GM11168 (cell line): ENCODE results near the gene ANKRD33B.

Source experiments
- in situ Hi-C: fragments of 300-500 bp; cut with MboI; formaldehyde crosslinking; loops from one replicate; pipeline ENCODE4 v1.12.0; 2022; ENCODE audit warnings: low sequenced_read_pairs; ENCODE audit not compliant: unreplicated experiment

ANKRD33B gene

GRCh38 chr5:10576790-10577189, 12.9 kb downstream of the ANKRD33B start:
- in situ Hi-C loops, result no loop called here

- in situ Hi-C loops, result no loop called here
Observed at GRCh38 chr5:10577371-10578292, 13.8 kb downstream of the ANKRD33B start.

- in situ Hi-C loops, result no loop called here
Observed at GRCh38 chr5:10578293-10578665, 14.4 kb downstream of the ANKRD33B start.

GRCh38 chr5:10578869-10579268, 15.0 kb downstream of the ANKRD33B start:
- in situ Hi-C loops, result no loop called here

- in situ Hi-C loops, result no loop called here
Observed at GRCh38 chr5:10579536-10580521, 16.0 kb downstream of the ANKRD33B start.

GRCh38 chr5:10580531-10581423, 16.9 kb downstream of the ANKRD33B start:
- in situ Hi-C loops, result no loop called here

- in situ Hi-C loops, result no loop called here
Observed at GRCh38 chr5:10581424-10581748, 17.5 kb downstream of the ANKRD33B start.

- in situ Hi-C loops, result no loop called here
Observed at GRCh38 chr5:10581867-10582511, 18.1 kb downstream of the ANKRD33B start.

- in situ Hi-C loops, result no loop called here
Observed at GRCh38 chr5:10582512-10582897, 18.6 kb downstream of the ANKRD33B start.

GRCh38 chr5:10583663-10584572, 20.0 kb downstream of the ANKRD33B start:
- in situ Hi-C loops, result no loop called here

GRCh38 chr5:10584714-10585517, 21.0 kb downstream of the ANKRD33B start:
- in situ Hi-C loops, result no loop called here

GRCh38 chr5:10585518-10585915, 21.6 kb downstream of the ANKRD33B start:
- in situ Hi-C loops, result no loop called here

- in situ Hi-C loops, result no loop called here
Observed at GRCh38 chr5:10586008-10586407, 22.1 kb downstream of the ANKRD33B start.

GRCh38 chr5:10586555-10586954, 22.7 kb downstream of the ANKRD33B start:
- in situ Hi-C loops, result no loop called here

GRCh38 chr5:10588109-10588775, 24.4 kb downstream of the ANKRD33B start:
- in situ Hi-C loops, result no loop called here

GRCh38 chr5:10588779-10589447, 25.0 kb downstream of the ANKRD33B start:
- in situ Hi-C loops, result no loop called here
